HepG2 (cell line): Measurements from ENCODE around the gene DSTN. TPM values are rescaled to one million over a fixed set of nuclear protein-coding genes. Genes with fewer than 3 reads are reported as not detected.

Experiments
- ATAC-seq: fragments of 200-7000 bp; cut with Tn5 transposase; 3 replicates; pipeline ENCODE4 v1.9.1; 2020; ENCODE audit warnings: mild to moderate bottlenecking, moderate library complexity
- BruUV-seq: library from RNA; stranded (reverse); fragments of 400-500 nt; replicated peaks from 2 replicates; lab custom pipeline; 2021; lab: Mats Ljungman, UMichigan
- CTCF ChIA-PET: fragments of 300-600 bp; formaldehyde crosslinking; extraction: SDS; loops from one replicate; lab custom pipeline; 2021; ENCODE audit warnings: low total read pairs, inconsistent platforms, low intra/inter-chr PET ratio; lab: Yijun Ruan, JAX
- POLR2A ChIA-PET: fragments of 350-600 bp; sonication (Branson Sonifier 250); formaldehyde crosslinking; loops from one replicate; lab custom pipeline; 2020; ENCODE audit warnings: antibody characterized with exemption, inconsistent platforms; lab: Yijun Ruan, JAX
- DNase-seq: peaks from one replicate; pipeline ENCODE4 v3.0.0-alpha.2; 2015; ENCODE audit warnings: low spot score
- FAIRE-seq: peaks from 3 replicates; lab custom pipeline; 2011; peaks lifted over from hg19 to GRCh38; lab: Jason Lieb, UNC
- H2AFZ ChIP-seq: one replicate; pipeline ENCODE4 v1.6.1; 2011; ENCODE audit warnings: low read length, inconsistent platforms
- H3K27ac ChIP-seq: fragments of 300-600 bp; 3 replicates; pipeline ENCODE4 v1.8.0; 2011; ENCODE audit warnings: mixed run types, mild to moderate bottlenecking, mixed read lengths, low read length, inconsistent platforms; ENCODE audit not compliant: insufficient read depth; ENCODE audit errors: extremely low read length
- H3K27me3 ChIP-seq, 2 experiments: fragments of 200-600 bp in 1 of 2; 2 replicates in 1 of 2; 3 replicates in 1 of 2; pipeline versions ENCODE4 v1.6.0 to v1.8.0; 2011; ENCODE audit warnings: low read length in 2 of 2, mild to moderate bottlenecking in 2 of 2, moderate library complexity in 2 of 2, inconsistent platforms in 1 of 2; ENCODE audit not compliant: insufficient read depth in 2 of 2, control insufficient read depth in 1 of 2
- H3K36me3 ChIP-seq, 2 experiments: fragments of 200-600 bp in 1 of 2; replicated peaks in 1 of 2; 2 replicates in 1 of 2; 3 replicates in 1 of 2; pipeline versions ENCODE4 v1.5.1 to v1.8.0; 2011; ENCODE audit warnings: low read length in 2 of 2, inconsistent platforms in 1 of 2; ENCODE audit not compliant: insufficient read depth in 2 of 2, control insufficient read depth in 1 of 2
- H3K4me1 ChIP-seq: 2 replicates; pipeline ENCODE4 v1.5.1; 2012; ENCODE audit warnings: low read length, inconsistent platforms; ENCODE audit not compliant: insufficient read depth
- H3K4me2 ChIP-seq: 2 replicates; pipeline ENCODE4 v1.6.0; 2011; ENCODE audit warnings: low read depth, low read length, inconsistent platforms
- H3K4me3 ChIP-seq, 3 experiments: fragments of 200-600 bp in 1 of 3; sonication (generic), shearing (Covaris generic) in 1 of 3; replicated peaks in 1 of 3; 2 replicates each; pipeline ENCODE4 v1.5.1; 2011 to 2016; ENCODE audit warnings: low read length in 3 of 3, inconsistent platforms in 2 of 3, low read depth in 2 of 3, mild to moderate bottlenecking in 2 of 3, control low read depth in 1 of 3, mixed read lengths in 1 of 3; ENCODE audit not compliant: insufficient read depth in 1 of 3
- H3K79me2 ChIP-seq: one replicate; pipeline ENCODE4 v1.6.1; 2011; ENCODE audit warnings: low read length, inconsistent platforms; ENCODE audit not compliant: insufficient read depth
- H3K9ac ChIP-seq: 2 replicates; pipeline ENCODE4 v1.6.0; 2011; ENCODE audit warnings: mild to moderate bottlenecking, low read depth, low read length, inconsistent platforms; ENCODE audit not compliant: insufficient read depth
- H3K9me3 ChIP-seq: 2 replicates; pipeline ENCODE4 v1.5.1; 2012; ENCODE audit warnings: mild to moderate bottlenecking, low read length
- H4K20me1 ChIP-seq: 2 replicates; pipeline ENCODE4 v1.6.0; 2011; ENCODE audit warnings: inconsistent platforms, mild to moderate bottlenecking, low read length, moderate library complexity; ENCODE audit not compliant: insufficient read depth
- MTA3 ChIP-seq: sonication (generic); formaldehyde crosslinking; IDR thresholded peaks from 2 replicates; pipeline ENCODE4 v1.4.0; 2020; ENCODE audit warnings: missing genetic modification reagents
- TCF7L2 ChIP-seq: IDR thresholded peaks from 2 replicates; pipeline ENCODE4 v1.6.1; 2011; ENCODE audit warnings: mild to moderate bottlenecking, low read depth, low read length, moderate library complexity
- ZMAT3 ChIP-seq: sonication (generic); formaldehyde crosslinking; conservative IDR thresholded peaks from 2 replicates; pipeline ENCODE4 v1.7.0; 2021; ENCODE audit warnings: missing genetic modification reagents
- ZNF225 ChIP-seq: sonication (generic); formaldehyde crosslinking; IDR thresholded peaks from 2 replicates; pipeline ENCODE4 v1.4.0; 2020; ENCODE audit warnings: mild to moderate bottlenecking, missing genetic modification reagents
- ZNF776 ChIP-seq: sonication (generic); formaldehyde crosslinking; IDR thresholded peaks from 2 replicates; pipeline ENCODE4 v1.4.0; 2020; ENCODE audit warnings: mild to moderate bottlenecking, missing genetic modification reagents
- ZNF788 ChIP-seq: sonication (generic); formaldehyde crosslinking; IDR thresholded peaks from 2 replicates; pipeline ENCODE4 v1.5.0; 2020; ENCODE audit warnings: mild to moderate bottlenecking, missing genetic modification reagents, borderline replicate concordance
- WGBS: methylation state at CpG from one replicate; pipeline ENCODE4 v1.1.6; 2017; ENCODE audit warnings: low lambda C conversion rate; 5-methylcytosine and 5-hydroxymethylcytosine counted together
- in situ Hi-C: cut with HindIII; loops from 2 replicates; pipeline ENCODE4 v1.10.0; 2017; ENCODE audit warnings: low pct_unique_long_range_greater_than_20kb; ENCODE audit not compliant: extremely low pct_ligation_motif_present
- intact Hi-C: fragments of 100-400 bp; cut with micrococcal nuclease; formaldehyde crosslinking; loops from one replicate; pipeline ENCODE4 v1.10.0; 2022; ENCODE audit not compliant: unreplicated experiment
- polyA plus RNA-seq, 8 experiments: library from polyadenylated mRNA; depleted of rRNA in 3 of 8; stranded (reverse) in 7 of 8; unstranded in 1 of 8; fragments of >200 nt; fragmentation: Illumina TruSeq in 4 of 8; extraction: Trizol in 4 of 8; gene quantifications; 2 replicates each; pipeline versions ENCODE4 v1.2.1 to v1.2.3, GENCODE V29; 2011 to 2016; ENCODE audit warnings: low read depth in 4 of 8, missing spikeins in 1 of 8, mixed read lengths in 1 of 8; ENCODE audit not compliant: insufficient read depth in 1 of 8
- total RNA-seq, 5 experiments: library from RNA; depleted of rRNA; stranded (reverse); fragments of >200 nt; fragmentation: Illumina TruSeq; extraction: Trizol; gene quantifications; 2 replicates each; pipeline ENCODE4 v1.2.3, GENCODE V29; 2016; ENCODE audit warnings: low read depth in 1 of 5
- TF ChIP-seq, protein P1 (sequence below): sonication (generic); formaldehyde crosslinking; conservative IDR thresholded peaks from 2 replicates; pipeline ENCODE4 v1.8.1; 2023; ENCODE audit warnings: missing genetic modification reagents
- TF ChIP-seq, protein P2 (sequence below): sonication (generic); formaldehyde crosslinking; IDR thresholded peaks from 2 replicates; pipeline ENCODE4 v1.4.0; 2020; ENCODE audit warnings: missing genetic modification reagents, mild to moderate bottlenecking, borderline replicate concordance
- TF ChIP-seq, protein P3 (sequence below): sonication (generic); formaldehyde crosslinking; IDR thresholded peaks from 2 replicates; pipeline ENCODE4 v1.4.0; 2020; ENCODE audit warnings: mild to moderate bottlenecking, low read depth, missing genetic modification reagents
- TF ChIP-seq, protein P4 (sequence below): conservative IDR thresholded peaks from 2 replicates; pipeline ENCODE4 v1.6.1; 2018; ENCODE audit warnings: missing genetic modification reagents
- TF ChIP-seq, protein P5 (sequence below): sonication (generic); formaldehyde crosslinking; IDR thresholded peaks from 2 replicates; pipeline ENCODE4 v1.4.0; 2020; ENCODE audit warnings: missing genetic modification reagents

Gene DSTN
- total and polyA plus RNA-seq, 2 of the 13 experiments (the other 11 are each of a cell fraction or from before 2014, with no cell fraction given) = 27.6 to 106 TPM

DNA sequence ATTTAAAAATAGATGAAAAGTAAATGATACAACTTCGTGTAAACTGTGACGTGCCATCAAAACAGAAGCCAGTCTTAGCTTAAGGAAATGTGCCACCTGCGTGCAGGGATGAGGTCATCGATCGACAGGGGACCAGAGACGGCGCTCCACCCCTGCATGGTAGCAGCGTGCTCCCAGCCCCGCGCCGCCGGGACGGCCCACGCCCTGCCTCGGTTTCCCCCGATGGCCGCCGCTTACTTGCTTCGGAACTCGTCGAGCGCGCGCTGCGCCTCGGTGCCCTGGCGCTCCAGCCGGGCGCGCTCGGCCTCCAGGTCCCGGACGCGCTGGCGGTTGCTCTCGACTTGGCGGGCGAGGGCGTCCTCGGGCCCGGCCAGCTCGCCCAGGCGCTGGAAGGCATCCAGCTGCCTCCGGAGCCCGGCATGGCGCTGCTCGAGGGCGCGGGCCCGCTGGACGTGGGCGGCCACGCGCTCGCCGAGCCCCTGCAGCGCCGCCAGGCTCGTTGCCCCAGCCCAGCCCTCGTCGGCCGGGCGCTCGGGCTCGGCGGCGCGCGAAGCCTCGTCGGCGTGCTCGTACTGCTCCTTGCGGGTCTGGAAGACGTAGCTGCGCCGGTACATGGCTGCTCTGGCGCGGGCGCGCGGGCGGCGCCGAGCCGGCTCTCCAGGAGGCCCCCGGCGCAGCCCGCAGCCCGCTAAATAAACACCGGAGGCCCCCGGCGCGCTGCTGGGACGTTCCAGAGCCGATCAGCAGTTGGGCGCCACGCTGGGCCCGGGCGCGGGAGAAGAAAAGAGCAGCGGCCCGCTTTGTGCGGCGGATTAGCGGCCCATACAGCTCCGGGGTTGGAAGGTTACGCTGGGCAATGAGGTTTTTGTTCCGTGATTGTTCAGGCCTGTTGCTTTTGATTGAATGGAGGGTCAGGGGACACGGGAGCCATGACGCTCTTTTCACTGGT lies 38.9 kb upstream of the DSTN start, which contains the start of gene BFSP1:
BFSP1 (minus strand) TSS at position 664 of the 949 bp plus-strand sequence; CDS start at position 614, 50 bp downstream.
- in situ Hi-C loops = loop anchor here (10.0 kb wide), 1 partner anchor 404 kb away; no protein-coding TSS in a partner anchor
- Histone ChIP-seq H3K27ac (no peak within 1 kb of the TSS), H4K20me1 (no peaks in the 10 kb centered on the region; the same call in 1 of the 2 replicates), H3K27me3 (peaks cover 0 to 10% of the 10 kb centered on the region in 2 experiments; a peak in 2 of 5 replicates), H3K9ac (peak within 1 kb of the TSS; percentile 40), H3K4me1 (peaks cover 27% of the 10 kb centered on the region), H3K9me3 (no peaks in the 10 kb centered on the region), H2AFZ (peak within 1 kb of the TSS; percentile 8), H3K4me2 (peak within 1 kb of the TSS; percentile 73), H3K36me3 (no peaks in the 10 kb centered on the region), H3K4me3 (peak within 1 kb of the TSS; percentile 41 to 67 (median 49)), H3K79me2 (no peaks in the 10 kb centered on the region)
- FAIRE-seq = no peak
- WGBS = 43% methylated on average over 87 of the region's 111 CpGs
- ChIA-PET CTCF (interaction anchor here (0.9 kb wide), 1 partner anchor 25 kb away, joined by 3 read pairs; no protein-coding TSS in a partner anchor), POLR2A (interaction anchor here (0.8 to 1.4 kb wide), 5 partner anchors 39 to 757 kb away, joined by 3 to 4 read pairs (median 3); partner anchors contain the start of genes DSTN and ZNF133)
- peak; percentile 55 for DNase-seq
- intact Hi-C loops = loop anchor here (1.0 to 5.0 kb wide), 2 partner anchors 26 to 466 kb away; no protein-coding TSS in a partner anchor
- BruUV-seq = no TSS peak
- peak; percentile 91 for ATAC-seq
- TF ChIP-seq MTA3 (CRISPR knock-in tag) (0 out of 2 replicates have a peak, but pooled peaks have one; percentile 9), ZNF776 (no peak; the same call in 1 of the 2 replicates), ZMAT3 (no peak), ZNF225 (CRISPR knock-in tag) (peak; percentile 77), TCF7L2 (no peak), ZNF788 (CRISPR knock-in tag) (peak; percentile 63; the same call in 1 of the 2 replicates)
- TF ChIP-seq, protein P1, sequence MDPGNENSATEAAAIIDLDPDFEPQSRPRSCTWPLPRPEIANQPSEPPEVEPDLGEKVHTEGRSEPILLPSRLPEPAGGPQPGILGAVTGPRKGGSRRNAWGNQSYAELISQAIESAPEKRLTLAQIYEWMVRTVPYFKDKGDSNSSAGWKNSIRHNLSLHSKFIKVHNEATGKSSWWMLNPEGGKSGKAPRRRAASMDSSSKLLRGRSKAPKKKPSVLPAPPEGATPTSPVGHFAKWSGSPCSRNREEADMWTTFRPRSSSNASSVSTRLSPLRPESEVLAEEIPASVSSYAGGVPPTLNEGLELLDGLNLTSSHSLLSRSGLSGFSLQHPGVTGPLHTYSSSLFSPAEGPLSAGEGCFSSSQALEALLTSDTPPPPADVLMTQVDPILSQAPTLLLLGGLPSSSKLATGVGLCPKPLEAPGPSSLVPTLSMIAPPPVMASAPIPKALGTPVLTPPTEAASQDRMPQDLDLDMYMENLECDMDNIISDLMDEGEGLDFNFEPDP (CRISPR knock-in tag) = no peak
- TF ChIP-seq, protein P2, sequence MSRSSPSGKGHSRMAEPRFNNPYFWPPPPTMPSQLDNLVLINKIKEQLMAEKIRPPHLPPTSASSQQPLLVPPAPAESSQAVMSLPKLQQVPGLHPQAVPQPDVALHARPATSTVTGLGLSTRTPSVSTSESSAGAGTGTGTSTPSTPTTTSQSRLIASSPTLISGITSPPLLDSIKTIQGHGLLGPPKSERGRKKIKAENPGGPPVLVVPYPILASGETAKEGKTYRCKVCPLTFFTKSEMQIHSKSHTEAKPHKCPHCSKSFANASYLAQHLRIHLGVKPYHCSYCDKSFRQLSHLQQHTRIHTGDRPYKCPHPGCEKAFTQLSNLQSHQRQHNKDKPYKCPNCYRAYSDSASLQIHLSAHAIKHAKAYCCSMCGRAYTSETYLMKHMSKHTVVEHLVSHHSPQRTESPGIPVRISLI (CRISPR knock-in tag) = no peak
- TF ChIP-seq, protein P3, sequence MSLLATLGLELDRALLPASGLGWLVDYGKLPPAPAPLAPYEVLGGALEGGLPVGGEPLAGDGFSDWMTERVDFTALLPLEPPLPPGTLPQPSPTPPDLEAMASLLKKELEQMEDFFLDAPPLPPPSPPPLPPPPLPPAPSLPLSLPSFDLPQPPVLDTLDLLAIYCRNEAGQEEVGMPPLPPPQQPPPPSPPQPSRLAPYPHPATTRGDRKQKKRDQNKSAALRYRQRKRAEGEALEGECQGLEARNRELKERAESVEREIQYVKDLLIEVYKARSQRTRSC (CRISPR knock-in tag) = no peak
- TF ChIP-seq, protein P4, sequence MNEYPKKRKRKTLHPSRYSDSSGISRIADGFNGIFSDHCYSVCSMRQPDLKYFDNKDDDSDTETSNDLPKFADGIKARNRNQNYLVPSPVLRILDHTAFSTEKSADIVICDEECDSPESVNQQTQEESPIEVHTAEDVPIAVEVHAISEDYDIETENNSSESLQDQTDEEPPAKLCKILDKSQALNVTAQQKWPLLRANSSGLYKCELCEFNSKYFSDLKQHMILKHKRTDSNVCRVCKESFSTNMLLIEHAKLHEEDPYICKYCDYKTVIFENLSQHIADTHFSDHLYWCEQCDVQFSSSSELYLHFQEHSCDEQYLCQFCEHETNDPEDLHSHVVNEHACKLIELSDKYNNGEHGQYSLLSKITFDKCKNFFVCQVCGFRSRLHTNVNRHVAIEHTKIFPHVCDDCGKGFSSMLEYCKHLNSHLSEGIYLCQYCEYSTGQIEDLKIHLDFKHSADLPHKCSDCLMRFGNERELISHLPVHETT (CRISPR knock-in tag) = peak; percentile 88
- TF ChIP-seq, protein P5, sequence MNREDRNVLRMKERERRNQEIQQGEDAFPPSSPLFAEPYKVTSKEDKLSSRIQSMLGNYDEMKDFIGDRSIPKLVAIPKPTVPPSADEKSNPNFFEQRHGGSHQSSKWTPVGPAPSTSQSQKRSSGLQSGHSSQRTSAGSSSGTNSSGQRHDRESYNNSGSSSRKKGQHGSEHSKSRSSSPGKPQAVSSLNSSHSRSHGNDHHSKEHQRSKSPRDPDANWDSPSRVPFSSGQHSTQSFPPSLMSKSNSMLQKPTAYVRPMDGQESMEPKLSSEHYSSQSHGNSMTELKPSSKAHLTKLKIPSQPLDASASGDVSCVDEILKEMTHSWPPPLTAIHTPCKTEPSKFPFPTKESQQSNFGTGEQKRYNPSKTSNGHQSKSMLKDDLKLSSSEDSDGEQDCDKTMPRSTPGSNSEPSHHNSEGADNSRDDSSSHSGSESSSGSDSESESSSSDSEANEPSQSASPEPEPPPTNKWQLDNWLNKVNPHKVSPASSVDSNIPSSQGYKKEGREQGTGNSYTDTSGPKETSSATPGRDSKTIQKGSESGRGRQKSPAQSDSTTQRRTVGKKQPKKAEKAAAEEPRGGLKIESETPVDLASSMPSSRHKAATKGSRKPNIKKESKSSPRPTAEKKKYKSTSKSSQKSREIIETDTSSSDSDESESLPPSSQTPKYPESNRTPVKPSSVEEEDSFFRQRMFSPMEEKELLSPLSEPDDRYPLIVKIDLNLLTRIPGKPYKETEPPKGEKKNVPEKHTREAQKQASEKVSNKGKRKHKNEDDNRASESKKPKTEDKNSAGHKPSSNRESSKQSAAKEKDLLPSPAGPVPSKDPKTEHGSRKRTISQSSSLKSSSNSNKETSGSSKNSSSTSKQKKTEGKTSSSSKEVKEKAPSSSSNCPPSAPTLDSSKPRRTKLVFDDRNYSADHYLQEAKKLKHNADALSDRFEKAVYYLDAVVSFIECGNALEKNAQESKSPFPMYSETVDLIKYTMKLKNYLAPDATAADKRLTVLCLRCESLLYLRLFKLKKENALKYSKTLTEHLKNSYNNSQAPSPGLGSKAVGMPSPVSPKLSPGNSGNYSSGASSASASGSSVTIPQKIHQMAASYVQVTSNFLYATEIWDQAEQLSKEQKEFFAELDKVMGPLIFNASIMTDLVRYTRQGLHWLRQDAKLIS = no peak
